Neural crest cell (in vitro differentiated cells): ENCODE data around the gene ZNF253. TPM values are rescaled to one million over a fixed set of nuclear protein-coding genes. Genes with fewer than 3 reads are reported as not detected.
"Not testable (repeated sequence)": the region's sequence is repeated elsewhere in the genome, so short reads cannot be mapped to it uniquely, and the experiment has no call there.

Source experiments
- DNase-seq: peaks from one replicate; pipeline ENCODE4 v3.0.0; 2021; ENCODE audit warnings: low read depth, mixed read lengths, low spot score
- H3K27ac Mint-ChIP-seq: one replicate; pipeline ENCODE4 v1.8.0; 2021; ENCODE audit warnings: mild to moderate bottlenecking, mixed read lengths; ENCODE audit not compliant: unreplicated experiment
- H3K27me3 Mint-ChIP-seq: 2 replicates; pipeline ENCODE4 v1.8.0; 2021; ENCODE audit warnings: low read depth, mild to moderate bottlenecking, mixed read lengths
- H3K36me3 Mint-ChIP-seq: 2 replicates; pipeline ENCODE4 v1.8.0; 2021; ENCODE audit warnings: low read depth, mild to moderate bottlenecking, mixed read lengths
- H3K4me1 Mint-ChIP-seq: 2 replicates; pipeline ENCODE4 v1.8.0; 2021; ENCODE audit warnings: mixed read lengths
- H3K4me3 Mint-ChIP-seq: one replicate; pipeline ENCODE4 v1.8.0; 2021; ENCODE audit warnings: mild to moderate bottlenecking, mixed read lengths
- H3K9me3 Mint-ChIP-seq: 2 replicates; pipeline ENCODE4 v1.8.0; 2021; ENCODE audit warnings: mixed read lengths
- CTCF ChIP-seq: fragments of 200-600 bp; sonication (generic); conservative IDR thresholded peaks from 2 replicates; pipeline ENCODE4 v1.5.0; 2021; ENCODE audit warnings: antibody characterized with exemption, mild to moderate bottlenecking
- total RNA-seq: library from RNA; stranded (reverse); gene quantifications from 2 replicates; pipeline ENCODE4 v1.2.1, GENCODE V29; 2021

ZNF253 gene
- total RNA-seq, 1 donor from 2014 or later = 41.1 TPM

GRCh38 chr19:19849056-19849455 is 16.6 kb upstream of the ZNF253 start:
- Mint-ChIP-seq H3K27ac (no peak overlapping the region), H3K27me3 (no peaks in the 10 kb centered on the region), H3K4me1 (no peaks in the 10 kb centered on the region), H3K36me3 (no peaks in the 10 kb centered on the region), H3K9me3 (peaks cover 8% of the 10 kb centered on the region), H3K4me3 (no peak overlapping the region)
- DNase-seq = no peak
- TF ChIP-seq CTCF = no peak

- H3K9me3 Mint-ChIP-seq, DNase-seq, H3K36me3 Mint-ChIP-seq, H3K27me3 Mint-ChIP-seq, H3K4me1 Mint-ChIP-seq, H3K27ac Mint-ChIP-seq, H3K4me3 Mint-ChIP-seq: not testable (repeated sequence)
Observed at GRCh38 chr19:19851740-19852139, 13.9 kb upstream of the ZNF253 start.

- Mint-ChIP-seq H3K27me3 (no peaks in the 10 kb centered on the region), H3K9me3 (peaks cover 20% of the 10 kb centered on the region), H3K4me3 (no peak overlapping the region), H3K4me1 (no peaks in the 10 kb centered on the region), H3K27ac (no peak overlapping the region), H3K36me3 (peaks cover 9% of the 10 kb centered on the region)
- DNase-seq = no peak
- TF ChIP-seq CTCF = no peak
Observed at GRCh38 chr19:19858751-19859150, 6.9 kb upstream of the ZNF253 start.

GRCh38 chr19:19860756-19861390 is 4.8 kb upstream of the ZNF253 start:
- H3K9me3 Mint-ChIP-seq = peaks cover 19% of the 10 kb centered on the region
- H3K36me3 Mint-ChIP-seq = peaks cover 13% of the 10 kb centered on the region
- H3K27me3 Mint-ChIP-seq = no peaks in the 10 kb centered on the region
- DNase-seq = no peak
- peaks cover 4% of the 10 kb centered on the region for H3K4me1 Mint-ChIP-seq
- peak overlapping the region; percentile 62 for H3K4me3 Mint-ChIP-seq
- TF ChIP-seq CTCF = no peak
- no peak overlapping the region for H3K27ac Mint-ChIP-seq

- peaks cover 46% of the 10 kb centered on the region for H3K36me3 Mint-ChIP-seq
- H3K27ac Mint-ChIP-seq = peak overlapping the region; percentile 100
- peaks cover 26% of the 10 kb centered on the region for H3K9me3 Mint-ChIP-seq
- DNase-seq = peak; percentile 28
- H3K27me3 Mint-ChIP-seq = no peaks in the 10 kb centered on the region
- H3K4me3 Mint-ChIP-seq = peak overlapping the region; percentile 100
- TF ChIP-seq CTCF = no peak
- H3K4me1 Mint-ChIP-seq = peaks cover 27% of the 10 kb centered on the region
Observed at GRCh38 chr19:19866611-19867248, 1.0 kb downstream of the ZNF253 start.

- H3K9me3 Mint-ChIP-seq = peaks cover 21% of the 10 kb centered on the region
- H3K36me3 Mint-ChIP-seq = peaks cover 73% of the 10 kb centered on the region
- H3K4me3 Mint-ChIP-seq, H3K27ac Mint-ChIP-seq, DNase-seq, H3K27me3 Mint-ChIP-seq: not testable (repeated sequence)
- H3K4me1 Mint-ChIP-seq = peaks cover 27% of the 10 kb centered on the region
Observed at GRCh38 chr19:19870086-19870485, 4.4 kb downstream of the ZNF253 start.
